IPS-18a (cell line): ENCODE results near the gene MAP4K4.

ENCODE experiments used
- H3K27ac ChIP-seq: one replicate; pipeline ENCODE4 v1.5.1; 2013; ENCODE audit warnings: low read length
- H3K27me3 ChIP-seq: one replicate; pipeline ENCODE4 v1.6.1; 2013; ENCODE audit warnings: mild to moderate bottlenecking, low read length; ENCODE audit not compliant: control insufficient read depth, insufficient read depth
- H3K36me3 ChIP-seq: one replicate; pipeline ENCODE4 v1.6.1; 2013; ENCODE audit warnings: low read depth, low read length; ENCODE audit not compliant: control insufficient read depth
- H3K4me1 ChIP-seq: one replicate; pipeline ENCODE4 v1.6.1; 2013; ENCODE audit warnings: low read depth, low read length; ENCODE audit not compliant: control insufficient read depth
- H3K4me3 ChIP-seq: one replicate; pipeline ENCODE4 v1.5.1; 2013; ENCODE audit warnings: low read length
- H3K9ac ChIP-seq: one replicate; pipeline ENCODE4 v1.6.1; 2013; ENCODE audit warnings: mild to moderate bottlenecking, low read length, moderate library complexity
- H3K9me3 ChIP-seq: one replicate; pipeline ENCODE4 v1.6.1; 2013; ENCODE audit warnings: low read depth, low read length; ENCODE audit not compliant: control insufficient read depth

Gene MAP4K4

DNA sequence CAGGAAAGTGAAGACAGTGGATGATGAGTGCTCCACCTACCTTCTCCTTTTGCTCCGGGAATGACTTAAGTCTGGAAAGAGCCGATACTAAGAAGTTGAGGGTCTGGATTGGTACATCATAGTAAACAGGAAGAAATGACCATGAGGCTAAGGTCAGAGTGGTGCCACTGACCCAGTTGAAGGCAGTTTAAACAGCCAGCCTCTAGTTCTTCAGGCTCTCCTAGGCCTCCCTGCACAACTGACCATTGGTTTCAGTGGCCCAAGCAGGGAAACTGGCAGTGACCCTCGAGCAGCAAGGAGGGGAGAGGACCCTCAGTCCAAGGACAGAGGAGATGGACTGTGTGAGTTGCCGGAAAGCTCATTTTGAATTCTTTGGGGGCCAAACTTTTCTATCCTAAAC is 119.1 kb downstream of the MAP4K4 start:
- Histone ChIP-seq H3K36me3 (no peaks in the 10 kb centered on the region), H3K4me3 (no peak overlapping the region), H3K9ac (no peak overlapping the region), H3K27me3 (no peaks in the 10 kb centered on the region), H3K9me3 (no peaks in the 10 kb centered on the region), H3K27ac (no peak overlapping the region), H3K4me1 (peaks cover 26% of the 10 kb centered on the region)

DNA sequence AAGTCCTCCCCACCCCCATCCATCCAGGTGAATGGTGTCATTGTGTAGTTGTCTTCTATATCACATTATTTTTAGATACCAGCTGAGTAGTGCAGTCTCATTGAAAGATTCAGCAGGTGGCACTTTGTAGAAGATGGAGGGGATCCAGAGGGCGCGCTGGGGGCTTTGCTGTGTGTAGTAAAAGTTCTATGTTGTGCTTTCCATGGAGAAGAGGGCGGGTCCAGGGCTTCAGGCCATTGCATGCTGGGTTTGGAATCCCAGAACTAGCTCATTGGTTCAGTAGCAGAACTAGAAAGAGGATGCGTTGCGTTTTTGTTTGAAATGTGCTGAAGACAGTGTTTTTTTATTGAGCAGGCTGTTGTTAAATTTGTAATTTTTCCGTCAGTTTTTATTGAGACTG is 120.0 kb downstream of the MAP4K4 start:
- Histone ChIP-seq H3K9me3 (no peaks in the 10 kb centered on the region), H3K27me3 (no peaks in the 10 kb centered on the region), H3K27ac (no peak overlapping the region)

GRCh38 chr2:101818531-101819451 is 121.3 kb downstream of the MAP4K4 start:
- no peaks in the 10 kb centered on the region for H3K9me3 ChIP-seq
- no peaks in the 10 kb centered on the region for H3K36me3 ChIP-seq
- no peak overlapping the region for H3K4me3 ChIP-seq
- no peak overlapping the region for H3K27ac ChIP-seq
- no peak overlapping the region for H3K9ac ChIP-seq
- no peaks in the 10 kb centered on the region for H3K27me3 ChIP-seq
- H3K4me1 ChIP-seq, result peaks cover 31% of the 10 kb centered on the region

More for the DNA sequence above, 120.0 kb downstream of the MAP4K4 start:
- no peak overlapping the region for H3K4me3 ChIP-seq
- H3K9ac ChIP-seq, result no peak overlapping the region
- no peaks in the 10 kb centered on the region for H3K36me3 ChIP-seq
- peaks cover 26% of the 10 kb centered on the region for H3K4me1 ChIP-seq

DNA sequence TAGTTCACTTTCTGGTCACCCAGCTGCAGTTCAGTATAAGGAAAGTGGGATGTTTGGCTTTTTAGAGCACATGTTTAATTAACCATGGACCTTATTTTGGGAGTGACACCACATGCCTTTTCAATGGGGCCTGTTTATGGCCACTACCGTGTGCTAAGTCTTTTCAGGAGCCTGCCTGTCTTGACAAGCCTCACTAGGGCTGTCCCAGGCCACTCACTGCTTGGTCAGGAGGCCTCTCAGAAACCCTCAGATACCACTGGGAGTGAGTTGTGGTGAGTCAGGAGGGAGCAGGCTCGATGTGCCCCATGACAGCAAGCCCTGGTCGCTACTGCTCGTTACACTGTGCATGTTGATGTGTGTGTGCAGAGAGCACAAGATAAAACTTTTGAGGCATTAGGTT is 123.0 kb downstream of the MAP4K4 start:
- Histone ChIP-seq H3K27me3 (no peaks in the 10 kb centered on the region), H3K27ac (no peak overlapping the region), H3K4me3 (no peak overlapping the region), H3K9ac (no peak overlapping the region), H3K36me3 (peaks cover 5% of the 10 kb centered on the region), H3K9me3 (no peaks in the 10 kb centered on the region), H3K4me1 (peaks cover 32% of the 10 kb centered on the region)

DNA sequence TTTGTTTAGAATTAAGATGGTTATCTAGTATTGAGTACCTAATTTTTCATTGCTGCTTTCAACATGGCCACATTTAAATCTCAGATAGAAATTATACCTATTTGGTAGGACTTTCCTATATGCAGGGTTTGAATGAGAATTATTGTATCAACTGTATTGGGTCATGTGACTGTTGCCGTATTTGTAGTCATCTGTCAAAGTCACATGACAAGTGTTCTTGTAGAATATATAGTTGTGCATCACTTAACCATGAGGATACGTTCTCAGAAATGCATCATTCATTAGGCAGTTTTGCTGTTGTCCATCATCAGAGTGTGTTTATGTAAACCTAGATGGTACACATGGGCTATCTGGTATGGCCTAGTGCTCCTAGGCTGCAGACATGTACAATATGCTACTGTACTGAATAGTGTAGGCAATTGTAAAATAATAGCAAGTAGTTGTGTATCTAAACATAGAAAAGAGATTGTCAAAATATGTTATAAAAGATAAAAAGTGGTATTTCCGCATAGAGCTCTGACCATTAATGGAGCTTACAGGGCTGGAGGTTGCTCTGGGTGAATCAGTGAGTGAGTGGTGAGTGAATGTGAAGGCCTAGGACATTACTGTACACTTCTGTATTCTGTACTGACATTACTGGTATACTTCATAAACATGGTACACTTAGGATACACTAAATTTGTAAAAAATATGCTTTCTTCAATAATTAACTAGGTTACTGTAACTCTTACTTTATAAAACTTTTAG is 123.7 kb downstream of the MAP4K4 start:
- Histone ChIP-seq H3K4me3 (no peak overlapping the region), H3K4me1 (peaks cover 28% of the 10 kb centered on the region), H3K9me3 (no peaks in the 10 kb centered on the region), H3K9ac (no peak overlapping the region), H3K36me3 (peaks cover 10% of the 10 kb centered on the region), H3K27ac (no peak overlapping the region), H3K27me3 (no peaks in the 10 kb centered on the region)

DNA sequence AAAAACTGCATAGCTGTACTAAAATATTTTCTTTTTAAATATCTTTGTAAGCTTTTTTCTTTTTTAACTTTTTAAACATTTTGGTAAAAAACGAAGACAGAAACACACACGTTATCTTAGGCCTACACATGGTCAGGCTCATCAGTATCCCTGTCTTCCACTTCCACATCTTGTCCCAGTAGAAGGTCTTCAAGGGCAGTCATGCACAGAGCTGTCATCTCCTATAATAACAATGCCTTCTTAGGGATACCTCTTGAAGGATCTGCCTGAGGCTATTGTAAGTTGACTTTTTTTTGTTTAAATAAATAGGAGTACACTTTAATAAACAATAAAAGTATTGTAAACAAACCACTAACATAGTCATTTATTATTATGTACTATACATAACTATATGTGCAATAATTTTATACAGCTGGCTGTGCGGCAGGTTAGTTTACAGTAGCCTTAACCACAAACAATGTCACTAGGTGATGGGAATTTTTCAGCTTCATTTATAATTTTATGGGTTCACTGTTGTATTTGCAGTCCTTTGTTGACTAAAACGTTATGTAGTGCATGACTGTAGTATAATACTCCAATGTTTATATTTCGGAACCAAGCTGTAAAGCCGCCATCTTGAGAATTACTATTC is 124.4 kb downstream of the MAP4K4 start:
- H3K36me3 ChIP-seq, result peaks cover 17% of the 10 kb centered on the region
- no peak overlapping the region for H3K27ac ChIP-seq
- no peaks in the 10 kb centered on the region for H3K27me3 ChIP-seq
- H3K4me1 ChIP-seq, result peaks cover 28% of the 10 kb centered on the region
- no peaks in the 10 kb centered on the region for H3K9me3 ChIP-seq
- no peak overlapping the region for H3K4me3 ChIP-seq
- no peak overlapping the region for H3K9ac ChIP-seq

DNA sequence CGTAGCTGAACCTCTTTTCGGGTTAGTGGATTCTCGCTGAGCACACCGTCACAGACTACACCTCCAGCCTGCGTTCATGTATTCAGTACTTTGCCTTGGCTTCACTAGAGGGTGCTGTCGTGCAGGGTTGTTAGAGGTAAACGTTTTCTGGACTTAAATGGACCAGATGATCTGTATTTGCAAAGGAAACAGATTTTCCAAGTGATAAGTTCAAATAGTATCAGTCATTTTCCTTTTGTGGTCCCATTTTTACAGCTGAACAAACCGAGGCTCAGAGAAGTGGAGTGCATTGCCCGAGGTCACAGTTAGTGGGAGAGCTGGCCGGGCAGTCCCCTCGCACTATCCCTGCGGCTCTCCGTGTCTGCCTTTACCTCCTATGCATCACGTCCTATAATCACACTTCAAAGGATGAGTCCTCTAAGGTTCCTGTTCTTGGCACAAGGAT is 125.9 kb downstream of the MAP4K4 start:
- peaks cover 32% of the 10 kb centered on the region for H3K36me3 ChIP-seq
- H3K27ac ChIP-seq, result no peak overlapping the region
- H3K4me3 ChIP-seq, result no peak overlapping the region
- H3K9ac ChIP-seq, result no peak overlapping the region
- H3K4me1 ChIP-seq, result peaks cover 18% of the 10 kb centered on the region
- H3K9me3 ChIP-seq, result no peaks in the 10 kb centered on the region
- H3K27me3 ChIP-seq, result no peaks in the 10 kb centered on the region

DNA sequence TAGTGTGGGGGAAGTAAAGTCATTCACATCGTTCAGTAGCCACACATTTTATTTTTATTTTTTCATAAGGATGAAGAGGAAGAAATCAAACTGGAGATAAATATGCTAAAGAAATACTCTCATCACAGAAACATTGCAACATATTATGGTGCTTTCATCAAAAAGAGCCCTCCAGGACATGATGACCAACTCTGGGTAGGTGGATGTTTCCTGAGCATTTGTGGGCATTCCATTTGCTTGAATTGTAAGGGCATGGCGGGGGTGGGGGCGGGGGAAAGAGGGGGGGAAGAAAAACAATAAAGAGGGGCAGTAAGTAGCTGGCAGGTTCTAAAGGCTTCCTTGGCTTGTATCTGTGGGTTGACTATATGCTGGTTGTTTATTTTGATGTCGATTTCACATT is 126.4 kb downstream of the MAP4K4 start:
- Histone ChIP-seq H3K27ac (no peak overlapping the region), H3K4me3 (no peak overlapping the region), H3K27me3 (no peaks in the 10 kb centered on the region), H3K9ac (no peak overlapping the region), H3K36me3 (peaks cover 37% of the 10 kb centered on the region), H3K4me1 (peaks cover 13% of the 10 kb centered on the region), H3K9me3 (no peaks in the 10 kb centered on the region)

DNA sequence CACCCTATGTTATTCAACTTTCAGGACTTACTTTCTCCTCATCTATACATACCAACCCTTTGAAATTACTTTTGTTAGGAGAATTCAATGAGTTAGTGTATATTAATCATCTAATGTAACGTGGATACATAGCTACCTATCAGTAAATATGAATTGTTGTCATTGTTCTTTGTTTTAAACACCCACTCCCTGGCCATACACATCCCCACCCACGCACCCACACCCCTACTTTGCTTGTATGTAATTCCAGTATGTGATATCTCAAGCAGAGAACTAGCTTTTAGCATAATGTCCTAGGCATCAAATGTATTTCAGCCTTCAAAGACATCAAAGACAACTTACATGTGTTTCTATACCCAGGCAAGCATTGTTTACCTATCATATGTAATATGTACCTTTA is 129.2 kb downstream of the MAP4K4 start:
- Histone ChIP-seq H3K27me3 (no peaks in the 10 kb centered on the region), H3K36me3 (peaks cover 54% of the 10 kb centered on the region), H3K27ac (no peak overlapping the region), H3K4me1 (peaks cover 5% of the 10 kb centered on the region), H3K9ac (no peak overlapping the region), H3K9me3 (no peaks in the 10 kb centered on the region), H3K4me3 (no peak overlapping the region)

GRCh38 chr2:101827246-101827645 is 129.7 kb downstream of the MAP4K4 start:
- H3K9ac ChIP-seq, result no peak overlapping the region
- no peaks in the 10 kb centered on the region for H3K27me3 ChIP-seq
- H3K4me1 ChIP-seq, result peaks cover 5% of the 10 kb centered on the region
- H3K27ac ChIP-seq, result no peak overlapping the region
- H3K36me3 ChIP-seq, result peaks cover 56% of the 10 kb centered on the region
- H3K9me3 ChIP-seq, result no peaks in the 10 kb centered on the region
- H3K4me3 ChIP-seq, result no peak overlapping the region

DNA sequence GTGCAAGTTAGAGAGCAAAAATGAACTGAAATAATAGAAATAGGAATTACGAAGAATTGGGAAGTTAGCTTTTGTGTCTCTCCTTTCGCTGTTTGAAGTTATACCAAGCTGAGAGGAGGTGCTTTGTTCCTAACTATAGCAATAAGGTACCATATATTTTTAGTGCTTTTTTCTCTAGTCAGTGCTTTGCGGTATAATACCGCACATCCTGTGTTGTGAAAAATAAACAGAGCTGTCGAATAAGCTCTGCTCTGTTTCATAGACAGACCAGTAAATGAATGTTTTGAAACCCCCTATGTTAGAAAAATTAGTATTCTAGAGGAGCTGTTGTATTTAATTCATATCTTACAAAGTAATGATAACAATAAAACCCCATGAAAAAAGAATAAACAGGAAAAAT is 130.8 kb downstream of the MAP4K4 start:
- peaks cover 56% of the 10 kb centered on the region for H3K36me3 ChIP-seq

More for the DNA sequence above, 130.8 kb downstream of the MAP4K4 start:
- Histone ChIP-seq H3K9ac (no peak overlapping the region), H3K4me3 (no peak overlapping the region), H3K27ac (no peak overlapping the region), H3K9me3 (no peaks in the 10 kb centered on the region), H3K27me3 (no peaks in the 10 kb centered on the region), H3K4me1 (peaks cover 9% of the 10 kb centered on the region)
